ENCODE data around the gene JAML. TPM values are rescaled to one million over a fixed set of nuclear protein-coding genes. Genes with fewer than 3 reads are reported as not detected.

Gene JAML
- total and polyA plus RNA-seq, 11 donors, result 0.90 to 18.4 (median 1.6) TPM

GRCh38 chr11:118151431-118151830, 73.4 kb downstream of the JAML start:
- H3K36me3 ChIP-seq, result no peaks in the 10 kb centered on the region
- no peaks in the 10 kb centered on the region for H3K9me3 ChIP-seq
- H3K27ac ChIP-seq, result peak overlapping the region in 2 of 12 donors; percentile 62 to 69
- 54 to 65% (median 58%) methylated on average over 5 of the region's 5 CpGs for WGBS, 4 donors
- DNase-seq (no peak), ATAC-seq (no peak)
- intact Hi-C loops (cut with DNase I), result loop anchor here in 1 of 10 donors (5.0 kb wide), 1 partner anchor 141 kb away; no protein-coding TSS in a partner anchor
- peak overlapping the region in 8 of 12 donors; percentile 52 to 72 (median 62) for H3K4me3 ChIP-seq
- peaks cover 0 to 41% (median 10%) of the 10 kb centered on the region in 12 donors for H3K4me1 ChIP-seq
- H3K27me3 ChIP-seq, result peaks cover 0 to 48% (median 5%) of the 10 kb centered on the region in 9 donors
- TF ChIP-seq, protein P1, sequence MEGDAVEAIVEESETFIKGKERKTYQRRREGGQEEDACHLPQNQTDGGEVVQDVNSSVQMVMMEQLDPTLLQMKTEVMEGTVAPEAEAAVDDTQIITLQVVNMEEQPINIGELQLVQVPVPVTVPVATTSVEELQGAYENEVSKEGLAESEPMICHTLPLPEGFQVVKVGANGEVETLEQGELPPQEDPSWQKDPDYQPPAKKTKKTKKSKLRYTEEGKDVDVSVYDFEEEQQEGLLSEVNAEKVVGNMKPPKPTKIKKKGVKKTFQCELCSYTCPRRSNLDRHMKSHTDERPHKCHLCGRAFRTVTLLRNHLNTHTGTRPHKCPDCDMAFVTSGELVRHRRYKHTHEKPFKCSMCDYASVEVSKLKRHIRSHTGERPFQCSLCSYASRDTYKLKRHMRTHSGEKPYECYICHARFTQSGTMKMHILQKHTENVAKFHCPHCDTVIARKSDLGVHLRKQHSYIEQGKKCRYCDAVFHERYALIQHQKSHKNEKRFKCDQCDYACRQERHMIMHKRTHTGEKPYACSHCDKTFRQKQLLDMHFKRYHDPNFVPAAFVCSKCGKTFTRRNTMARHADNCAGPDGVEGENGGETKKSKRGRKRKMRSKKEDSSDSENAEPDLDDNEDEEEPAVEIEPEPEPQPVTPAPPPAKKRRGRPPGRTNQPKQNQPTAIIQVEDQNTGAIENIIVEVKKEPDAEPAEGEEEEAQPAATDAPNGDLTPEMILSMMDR (IDR thresholded peaks at IDR 0.05), result no peak

DNA sequence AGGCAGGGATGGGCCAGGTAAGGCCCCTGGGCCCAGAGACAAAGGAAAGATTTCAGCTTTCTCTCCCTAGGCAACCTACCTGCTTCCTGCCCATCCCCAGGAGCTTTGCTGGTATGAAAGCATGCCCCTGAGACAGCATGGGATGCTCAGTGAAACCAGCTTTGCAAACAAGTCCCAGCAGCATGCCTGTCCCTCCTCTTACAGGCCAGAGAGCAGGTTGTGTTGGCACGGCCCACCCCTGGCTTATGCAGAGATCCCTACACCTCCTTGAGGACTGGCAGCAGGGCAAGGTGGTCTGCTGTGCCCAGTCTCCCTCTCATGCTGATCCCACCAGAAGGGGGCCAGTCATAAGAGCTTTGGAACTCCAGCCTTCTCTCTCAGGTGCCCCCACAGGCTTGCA, 75.3 kb downstream of the JAML start:
- H3K9me3 ChIP-seq, result no peaks in the 10 kb centered on the region
- H3K27ac ChIP-seq, result peak overlapping the region in 4 of 12 donors; percentile 52 to 80 (median 69)
- 50 to 87% (median 83%) methylated on average over 1 of the region's 1 CpG; no CpG with 5 or more reads in 1 of the 4 donors for WGBS, 4 donors
- TF ChIP-seq POLR2A (IDR thresholded peaks at IDR 0.05), result no peak
- TF ChIP-seq, protein P1 (IDR thresholded peaks at IDR 0.05), result no peak
- peak overlapping the region in 2 of 12 donors; percentile 9 to 72 for H3K4me3 ChIP-seq
- no peaks in the 10 kb centered on the region for H3K36me3 ChIP-seq
- DNase-seq (no peak), ATAC-seq (no peak)
- intact Hi-C loops (cut with DNase I), result loop anchor here in 8 of 10 donors (5.0 to 10.0 kb wide), 7 partner anchors 85 to 338 kb away; partner anchors contain the start of gene UBE4A (in 5 of the 8)
- H3K27me3 ChIP-seq, result peaks cover 0 to 28% (median 4%) of the 10 kb centered on the region in 9 donors
- peaks cover 0 to 54% (median 20%) of the 10 kb centered on the region in 12 donors for H3K4me1 ChIP-seq

- DNase-seq (no peak), ATAC-seq (no peak)
- Histone ChIP-seq H3K36me3 (no peaks in the 10 kb centered on the region), H3K9me3 (no peaks in the 10 kb centered on the region), H3K27ac (peak overlapping the region in 6 of 12 donors; percentile 41 to 80 (median 68)), H3K4me3 (peak overlapping the region in 1 of 12 donors; percentile 24), H3K27me3 (peaks cover 0 to 22% (median 0%) of the 10 kb centered on the region in 9 donors), H3K4me1 (peaks cover 0 to 60% (median 24%) of the 10 kb centered on the region in 12 donors)
- intact Hi-C loops (cut with DNase I), result loop anchor here in 8 of 10 donors (5.0 to 10.0 kb wide), 7 partner anchors 84 to 338 kb away; partner anchors contain the start of gene UBE4A (in 5 of the 8)
- TF ChIP-seq, protein P1 (IDR thresholded peaks at IDR 0.05), result no peak
- no peak for TF ChIP-seq POLR2A (IDR thresholded peaks at IDR 0.05)
- WGBS, 4 donors, result 67 to 84% (median 71%) methylated on average over 2 of the region's 2 CpGs
Observed at GRCh38 chr11:118148856-118149255, 76.0 kb downstream of the JAML start.

DNA sequence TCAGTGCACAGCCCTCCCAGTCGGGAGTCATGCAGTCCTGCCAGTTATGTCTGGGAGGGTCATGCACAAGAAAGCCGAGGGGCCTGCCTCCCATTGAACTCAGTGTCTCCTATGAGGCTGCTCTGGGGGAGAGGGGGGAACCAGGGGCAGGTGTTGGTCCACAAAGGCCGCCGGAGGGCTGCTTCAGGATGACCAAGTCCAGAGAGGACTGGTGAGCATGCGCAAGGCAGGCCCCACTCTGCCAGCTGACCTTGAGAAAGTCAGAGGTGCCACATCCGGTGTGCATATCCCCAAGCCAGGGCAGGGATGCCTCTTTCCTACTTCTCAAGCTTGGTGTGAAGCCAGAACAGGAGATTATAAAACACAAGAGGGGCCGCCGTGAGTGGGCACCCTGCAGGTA, 76.6 kb downstream of the JAML start:
- Histone ChIP-seq H3K36me3 (no peaks in the 10 kb centered on the region), H3K9me3 (no peaks in the 10 kb centered on the region), H3K27ac (peak overlapping the region in 8 of 12 donors; percentile 10 to 80 (median 55)), H3K4me3 (peak overlapping the region in 1 of 12 donors; percentile 24), H3K27me3 (peaks cover 0 to 16% (median 0%) of the 10 kb centered on the region in 9 donors), H3K4me1 (peaks cover 0 to 63% (median 23%) of the 10 kb centered on the region in 12 donors)
- WGBS, 4 donors, result 58 to 83% (median 77%) methylated on average over 5 to 8 of the region's 8 CpGs
- intact Hi-C loops (cut with DNase I), result loop anchor here in 8 of 10 donors (5.0 to 10.0 kb wide), 7 partner anchors 83 to 339 kb away; partner anchors contain the start of gene UBE4A (in 5 of the 8)
- DNase-seq, result no peak
- no peak for TF ChIP-seq POLR2A (IDR thresholded peaks at IDR 0.05)
- TF ChIP-seq, protein P1 (IDR thresholded peaks at IDR 0.05), result no peak
- ATAC-seq, result no peak

Measured in heart left ventricle (tissue), 16 donors.